Measurements from ENCODE around the gene KLHL14. TPM values are rescaled to one million over a fixed set of nuclear protein-coding genes. Genes with fewer than 3 reads are reported as not detected.

Gene KLHL14, protein sequence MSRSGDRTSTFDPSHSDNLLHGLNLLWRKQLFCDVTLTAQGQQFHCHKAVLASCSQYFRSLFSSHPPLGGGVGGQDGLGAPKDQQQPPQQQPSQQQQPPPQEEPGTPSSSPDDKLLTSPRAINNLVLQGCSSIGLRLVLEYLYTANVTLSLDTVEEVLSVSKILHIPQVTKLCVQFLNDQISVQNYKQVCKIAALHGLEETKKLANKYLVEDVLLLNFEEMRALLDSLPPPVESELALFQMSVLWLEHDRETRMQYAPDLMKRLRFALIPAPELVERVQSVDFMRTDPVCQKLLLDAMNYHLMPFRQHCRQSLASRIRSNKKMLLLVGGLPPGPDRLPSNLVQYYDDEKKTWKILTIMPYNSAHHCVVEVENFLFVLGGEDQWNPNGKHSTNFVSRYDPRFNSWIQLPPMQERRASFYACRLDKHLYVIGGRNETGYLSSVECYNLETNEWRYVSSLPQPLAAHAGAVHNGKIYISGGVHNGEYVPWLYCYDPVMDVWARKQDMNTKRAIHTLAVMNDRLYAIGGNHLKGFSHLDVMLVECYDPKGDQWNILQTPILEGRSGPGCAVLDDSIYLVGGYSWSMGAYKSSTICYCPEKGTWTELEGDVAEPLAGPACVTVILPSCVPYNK
- total RNA-seq (not detected in 2 replicates), polyA plus RNA-seq (not detected in 2 replicates), polyA minus RNA-seq (0.08 TPM in 1 of 2 replicates, not detected in the other), Bru-seq, nascent RNA (percentile 4 among the genes with signal in this experiment), BruChase-seq, experiment 1, labeled RNA remaining after a 6-hour chase (percentile 8 among the genes with signal in this experiment), BruChase-seq, experiment 2, labeled RNA remaining after a 2-hour chase (percentile 7 among the genes with signal in this experiment)
- polyA plus RNA-seq (2011; cell fraction: cytosol; rRNA removed), result not detected in 2 replicates
- polyA plus RNA-seq (2011; cell fraction: nucleus; rRNA removed), result 0.13 and 0.16 TPM in 2 replicates
- polyA plus RNA-seq (2012), result 0.08 TPM in 1 of 2 replicates, not detected in the other
- not detected for polyA minus RNA-seq (2011; cell fraction: cytosol; rRNA and poly(A)+ RNA removed)
- not detected in 2 replicates for polyA minus RNA-seq (2011; cell fraction: nucleus; rRNA and poly(A)+ RNA removed)
- long read RNA-seq, result 0 reads

DNA sequence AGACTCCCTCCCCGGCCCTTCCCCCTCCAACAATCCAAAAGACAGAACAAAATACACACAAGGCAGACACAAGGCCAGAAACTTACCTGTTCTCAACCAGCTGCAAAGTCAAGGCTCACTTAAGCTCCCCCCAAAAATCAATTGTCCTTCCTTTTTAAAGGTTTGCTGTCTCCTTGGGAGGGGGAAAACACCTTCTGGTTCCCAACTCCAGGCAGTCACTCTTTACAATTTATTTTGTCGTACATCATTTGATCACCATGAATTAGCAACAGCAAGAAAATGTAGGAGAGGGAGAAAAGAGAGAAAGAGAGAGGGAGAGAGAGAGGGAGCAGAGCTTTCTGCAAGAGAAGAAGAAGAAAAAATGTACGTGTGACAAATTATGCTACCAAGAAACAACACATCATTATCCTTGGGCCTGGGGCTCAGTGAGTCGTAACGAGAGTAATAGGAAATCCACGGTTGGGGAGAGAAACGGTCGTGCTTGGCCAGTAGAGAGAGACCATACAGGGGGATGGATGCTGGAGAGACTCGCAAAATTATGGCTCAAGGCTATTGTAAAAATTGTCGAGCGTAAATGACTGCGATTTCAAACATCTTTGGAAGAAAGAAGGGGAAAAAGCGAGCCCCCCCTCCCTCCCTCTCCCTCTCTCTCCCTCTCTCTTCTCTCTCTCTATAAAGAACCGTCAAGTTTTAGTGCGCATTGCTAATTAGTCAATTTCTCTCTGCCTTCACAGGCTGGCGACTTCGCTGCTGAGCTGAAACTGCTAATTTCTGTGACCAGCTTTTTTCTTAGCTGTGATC is at the start of gene KLHL14:
KLHL14 (minus strand) TSS at position 443 of the 801 bp plus-strand sequence. CDS start 2,432 bp downstream, outside the sequence.
- Histone ChIP-seq H3K4me3 (replicated peaks in 1 of 3; ENCODE audit: insufficient read depth in 1 of 3, low read depth in 1 of 3, low read length in 3 of 3) (peak within 1 kb of the TSS in 1 of 3 experiments; percentile 20), H3K27me3 (ENCODE audit: control insufficient read depth in 2 of 2, insufficient read depth in 2 of 2, low read length in 2 of 2) (peaks cover 40 to 50% of the 10 kb centered on the region in 2 experiments), H3K27ac (ENCODE audit: insufficient read depth, low read depth, low read length) (no peak within 1 kb of the TSS), H4K20me1 (replicated peaks; ENCODE audit: control insufficient read depth, extremely low read depth, insufficient read depth, low read length) (no peaks in the 10 kb centered on the region), H3K4me2 (ENCODE audit: insufficient read depth, low read length) (no peak within 1 kb of the TSS), H3K9me1 (replicated peaks; ENCODE audit: control insufficient read depth, extremely low read depth, insufficient read depth, low read length) (no peaks in the 10 kb centered on the region), H3K4me1 (ENCODE audit: control insufficient read depth, extremely low read depth, insufficient read depth, low read length) (peaks cover 13% of the 10 kb centered on the region), H3K9ac (replicated peaks; ENCODE audit: extremely low read depth, insufficient read depth, low read length) (no peak within 1 kb of the TSS), H3K36me3 (ENCODE audit: control insufficient read depth in 2 of 2, extremely low read depth in 1 of 2, insufficient read depth in 2 of 2, low read length in 2 of 2) (no peaks in the 10 kb centered on the region), H2AFZ (ENCODE audit: low read depth, low read length) (peak within 1 kb of the TSS; percentile 54), H3K9me3 (replicated peaks; ENCODE audit: control insufficient read depth, insufficient read depth, low read length) (no peaks in the 10 kb centered on the region), H3K79me2 (ENCODE audit: control insufficient read depth, insufficient read depth, low read length) (no peaks in the 10 kb centered on the region)
- ChIA-PET CTCF (interaction anchor here (1.1 to 2.5 kb wide), 2 partner anchors 57 to 429 kb away, joined by 3 to 9 read pairs; no protein-coding TSS in a partner anchor), POLR2A (no interaction called here)
- FAIRE-seq, result no peak
- dilution Hi-C loops (cut with MboI; ENCODE audit: extremely low pct_ligation_motif_present, low sequenced_read_pairs) (no loop called here), intact Hi-C loops (cut with micrococcal nuclease) (loop anchor here (2.0 to 5.0 kb wide), 2 partner anchors 150 to 412 kb away; no protein-coding TSS in a partner anchor)
- no TSS peak for BruUV-seq (replicated peaks)
- DNase-seq (ENCODE audit: low read depth, low spot score), result no peak
- TF ChIP-seq JUN (IDR thresholded peaks at IDR 0.05; ENCODE audit: borderline replicate concordance, insufficient read depth, insufficient read length, low read depth), result no peak
- TF ChIP-seq, protein P1, sequence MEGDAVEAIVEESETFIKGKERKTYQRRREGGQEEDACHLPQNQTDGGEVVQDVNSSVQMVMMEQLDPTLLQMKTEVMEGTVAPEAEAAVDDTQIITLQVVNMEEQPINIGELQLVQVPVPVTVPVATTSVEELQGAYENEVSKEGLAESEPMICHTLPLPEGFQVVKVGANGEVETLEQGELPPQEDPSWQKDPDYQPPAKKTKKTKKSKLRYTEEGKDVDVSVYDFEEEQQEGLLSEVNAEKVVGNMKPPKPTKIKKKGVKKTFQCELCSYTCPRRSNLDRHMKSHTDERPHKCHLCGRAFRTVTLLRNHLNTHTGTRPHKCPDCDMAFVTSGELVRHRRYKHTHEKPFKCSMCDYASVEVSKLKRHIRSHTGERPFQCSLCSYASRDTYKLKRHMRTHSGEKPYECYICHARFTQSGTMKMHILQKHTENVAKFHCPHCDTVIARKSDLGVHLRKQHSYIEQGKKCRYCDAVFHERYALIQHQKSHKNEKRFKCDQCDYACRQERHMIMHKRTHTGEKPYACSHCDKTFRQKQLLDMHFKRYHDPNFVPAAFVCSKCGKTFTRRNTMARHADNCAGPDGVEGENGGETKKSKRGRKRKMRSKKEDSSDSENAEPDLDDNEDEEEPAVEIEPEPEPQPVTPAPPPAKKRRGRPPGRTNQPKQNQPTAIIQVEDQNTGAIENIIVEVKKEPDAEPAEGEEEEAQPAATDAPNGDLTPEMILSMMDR (IDR thresholded peaks at IDR 0.05; ENCODE audit: extremely low read depth in 1 of 2, insufficient read depth in 1 of 2, low read depth in 1 of 2, low read length in 2 of 2), result no peak
- TF ChIP-seq, protein P2, sequence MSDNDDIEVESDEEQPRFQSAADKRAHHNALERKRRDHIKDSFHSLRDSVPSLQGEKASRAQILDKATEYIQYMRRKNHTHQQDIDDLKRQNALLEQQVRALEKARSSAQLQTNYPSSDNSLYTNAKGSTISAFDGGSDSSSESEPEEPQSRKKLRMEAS (IDR thresholded peaks at IDR 0.05; ENCODE audit: insufficient read depth, insufficient read length), result no peak
- TF ChIP-seq FOS (IDR thresholded peaks at IDR 0.05; ENCODE audit: borderline replicate concordance, insufficient read depth, low read length), result no peak
- no peak for TF ChIP-seq POLR2AphosphoS5 (IDR thresholded peaks at IDR 0.05; ENCODE audit: insufficient read depth, low read depth, low read length)
- no peak for TF ChIP-seq EZH2 (IDR thresholded peaks at IDR 0.05; ENCODE audit: borderline replicate concordance, low read depth, low read length, severe bottlenecking)
- no peak for TF ChIP-seq GATA2 (IDR thresholded peaks at IDR 0.05; ENCODE audit: insufficient read depth, insufficient read length, low read depth, low read length)
- TF ChIP-seq POLR2A (IDR thresholded peaks at IDR 0.05; ENCODE audit: low read depth, low read length), result no peak
- no peak for TF ChIP-seq MYC (IDR thresholded peaks at IDR 0.05; ENCODE audit: low read depth, low read length)
